Effector memory CD8-positive, alpha-beta T cell (primary cell): ENCODE data around the gene SIX5.
A peak's percentile ranks its signal among the peaks of the same experiment; 100 is the strongest.

Experiments used
- ATAC-seq: fragments of 150-1000 bp; cut with Tn5 transposase; replicated peaks from 2 replicates; pipeline ENCODE4 v1.10.0; 2021; ENCODE audit warnings: mild to moderate bottlenecking, moderate library complexity
- DNase-seq, 3 experiments: peaks; one replicate each; pipeline ENCODE4 v3.0.0; 2021
- H3K27ac Mint-ChIP-seq, 2 donors: one replicate each; pipeline ENCODE4 v1.8.0; 2022; ENCODE audit warnings: mild to moderate bottlenecking in 2 of 2, mixed read lengths in 2 of 2, moderate library complexity in 2 of 2
- H3K27me3 Mint-ChIP-seq, 2 donors: one replicate each; pipeline ENCODE4 v1.8.0; 2022; ENCODE audit warnings: mixed read lengths in 2 of 2
- H3K36me3 Mint-ChIP-seq: one replicate; pipeline ENCODE4 v1.8.0; 2022; ENCODE audit warnings: mild to moderate bottlenecking, moderate library complexity, mixed read lengths; ENCODE audit not compliant: insufficient read depth
- H3K4me1 Mint-ChIP-seq, 2 donors: one replicate each; pipeline ENCODE4 v1.8.0; 2022; ENCODE audit warnings: low read depth in 2 of 2, mixed read lengths in 2 of 2
- H3K4me3 Mint-ChIP-seq, 2 donors: one replicate each; pipeline ENCODE4 v1.8.0; 2022; ENCODE audit warnings: mild to moderate bottlenecking in 2 of 2, mixed read lengths in 2 of 2, moderate library complexity in 2 of 2
- H3K9me3 Mint-ChIP-seq, 2 donors: one replicate each; pipeline ENCODE4 v1.8.0; 2022; ENCODE audit warnings: mixed read lengths in 2 of 2
- total RNA-seq, 9 experiments: gene quantifications; one replicate each; lab custom pipeline; 2026; lab: John Stamatoyannopoulos, UW

SIX5 gene
- total RNA-seq: 0 to 2.2 (median 1.3) reads per million in 9 experiments

DNA sequence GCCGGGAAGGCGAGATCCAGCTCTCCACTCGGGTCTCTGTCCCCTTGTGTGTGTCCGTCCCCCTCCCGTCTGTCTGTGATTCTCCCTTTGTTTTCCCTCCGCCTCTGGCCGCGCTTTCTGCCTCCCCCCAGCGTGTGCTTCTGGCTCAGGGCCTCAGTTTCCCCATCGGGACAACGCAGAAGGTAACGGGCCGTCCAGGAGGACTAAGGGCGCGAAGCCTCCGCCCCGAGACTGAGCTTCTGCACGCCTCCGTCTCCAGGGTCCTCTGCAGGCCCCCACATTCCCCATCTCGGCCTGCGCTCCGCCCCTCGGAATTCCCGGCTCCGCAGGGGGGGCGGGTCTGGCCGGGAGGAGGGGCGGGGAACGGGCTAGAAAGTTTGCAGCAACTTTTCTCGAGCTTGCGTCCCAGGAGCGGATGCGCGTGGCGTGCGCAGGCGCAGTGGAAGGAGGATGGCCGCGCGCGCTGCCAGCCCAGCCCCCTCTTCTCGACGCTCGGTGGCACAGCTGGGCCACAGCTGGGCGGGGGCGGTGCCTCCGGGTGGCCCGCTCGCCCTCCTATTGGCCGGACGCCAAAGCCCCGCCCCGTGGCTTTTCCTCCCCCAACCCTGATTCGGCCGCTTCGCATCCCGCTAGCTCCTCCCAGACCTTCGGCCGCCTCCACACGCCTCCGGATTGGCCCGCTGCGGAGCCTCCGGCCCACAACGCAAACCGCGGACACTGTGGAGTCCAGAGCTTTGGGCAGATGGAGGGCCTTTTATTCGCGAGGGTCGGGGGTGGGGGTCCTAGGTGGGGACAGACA lies at the start of gene SIX5:
SIX5 (minus strand) TSS at position 269 of the 799 bp plus-strand sequence. CDS start 408 bp downstream, outside the sequence.
- ATAC-seq (peak; percentile 67), DNase-seq (peak; percentile 91 to 94 (median 94))
- H3K36me3 Mint-ChIP-seq: peaks cover 24% of the 10 kb centered on the region
- H3K27me3 Mint-ChIP-seq: peaks cover 5 to 32% of the 10 kb centered on the region in 2 donors
- peaks cover 14 to 24% of the 10 kb centered on the region in 2 donors for H3K4me1 Mint-ChIP-seq
- H3K27ac Mint-ChIP-seq: peak within 1 kb of the TSS; percentile 88
- H3K9me3 Mint-ChIP-seq: no peaks in the 10 kb centered on the region
- peak within 1 kb of the TSS; percentile 86 to 91 for H3K4me3 Mint-ChIP-seq

DNA sequence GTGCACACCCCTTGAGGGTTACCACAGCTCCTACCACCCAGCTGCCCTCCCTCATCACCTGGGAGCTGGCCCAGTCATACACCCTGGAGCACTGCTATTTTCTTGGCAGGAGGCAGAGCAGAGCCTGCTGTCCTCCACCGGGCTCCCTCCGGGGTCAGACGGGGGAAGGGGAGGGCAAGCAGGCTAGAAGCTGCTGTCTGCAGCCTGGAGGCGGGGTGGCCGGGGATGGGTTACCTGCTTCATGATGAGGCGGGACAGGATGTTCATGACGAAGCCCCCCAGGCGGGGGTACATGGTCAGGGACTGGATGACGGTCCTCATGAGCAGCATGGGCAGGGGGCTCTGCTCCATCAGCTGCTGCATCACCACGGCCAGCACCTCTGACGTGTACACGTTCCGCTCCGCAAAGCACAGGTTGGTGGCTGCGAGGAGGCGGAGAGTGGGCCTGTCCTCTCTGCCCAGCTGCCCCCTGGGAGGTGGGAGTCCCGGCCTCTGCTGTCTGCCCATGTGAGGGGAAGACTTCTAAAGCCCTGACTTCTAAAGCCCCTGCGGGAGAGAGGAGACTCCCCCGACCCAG lies 48.8 kb upstream of the SIX5 start:
- H3K27me3 Mint-ChIP-seq: no peaks in the 10 kb centered on the region
- ATAC-seq (peak; percentile 10), DNase-seq (no peak)
- no peak overlapping the region for H3K4me3 Mint-ChIP-seq
- peaks cover 0 to 4% of the 10 kb centered on the region in 2 donors for H3K4me1 Mint-ChIP-seq
- peaks cover 18% of the 10 kb centered on the region for H3K36me3 Mint-ChIP-seq
- H3K9me3 Mint-ChIP-seq: no peaks in the 10 kb centered on the region
- H3K27ac Mint-ChIP-seq: peak overlapping the region in 1 of 2 donors; percentile 49

DNA sequence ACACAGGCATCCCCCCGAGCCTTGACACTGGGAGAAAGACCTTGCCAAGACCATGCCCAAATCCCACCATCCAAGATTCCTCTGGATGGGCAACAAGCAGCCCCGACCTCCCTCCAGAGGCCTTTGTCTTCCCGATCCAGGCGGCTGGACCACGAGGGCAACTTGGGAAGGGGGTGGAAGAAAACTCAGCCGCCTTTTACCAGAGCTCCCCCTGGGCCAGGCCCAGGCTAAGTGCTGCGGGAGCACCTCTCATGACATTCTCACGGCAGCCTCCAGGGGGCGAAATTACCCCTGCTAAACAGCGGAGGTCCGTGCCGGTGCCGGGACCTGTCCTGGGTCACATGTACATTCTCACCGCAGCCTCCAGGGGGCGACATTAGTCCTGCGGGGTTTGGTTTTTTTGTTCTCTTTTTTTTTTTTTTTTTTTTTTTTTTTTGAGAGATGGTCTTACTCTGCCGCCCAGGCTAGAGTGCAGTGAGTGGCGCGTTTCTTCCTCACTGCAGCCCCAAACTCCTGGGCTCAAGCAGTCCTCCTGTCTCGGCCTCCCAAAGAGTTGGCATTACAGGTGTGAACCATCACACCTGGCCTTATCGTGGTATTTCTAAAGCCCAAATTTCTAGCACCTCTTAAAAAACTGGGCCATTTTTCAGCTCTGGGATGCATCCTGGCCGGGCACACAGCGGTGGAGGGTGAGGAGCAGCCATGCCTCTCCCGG lies 48.1 kb upstream of the SIX5 start:
- H3K36me3 Mint-ChIP-seq: peaks cover 18% of the 10 kb centered on the region
- no peaks in the 10 kb centered on the region for H3K27me3 Mint-ChIP-seq
- no peaks in the 10 kb centered on the region for H3K9me3 Mint-ChIP-seq
- H3K27ac Mint-ChIP-seq: peak overlapping the region in 1 of 2 donors; percentile 49
- H3K4me1 Mint-ChIP-seq: peaks cover 0 to 4% of the 10 kb centered on the region in 2 donors
- no peak overlapping the region for H3K4me3 Mint-ChIP-seq
- ATAC-seq (peak; percentile 100), DNase-seq (peak; percentile 96)

DNA sequence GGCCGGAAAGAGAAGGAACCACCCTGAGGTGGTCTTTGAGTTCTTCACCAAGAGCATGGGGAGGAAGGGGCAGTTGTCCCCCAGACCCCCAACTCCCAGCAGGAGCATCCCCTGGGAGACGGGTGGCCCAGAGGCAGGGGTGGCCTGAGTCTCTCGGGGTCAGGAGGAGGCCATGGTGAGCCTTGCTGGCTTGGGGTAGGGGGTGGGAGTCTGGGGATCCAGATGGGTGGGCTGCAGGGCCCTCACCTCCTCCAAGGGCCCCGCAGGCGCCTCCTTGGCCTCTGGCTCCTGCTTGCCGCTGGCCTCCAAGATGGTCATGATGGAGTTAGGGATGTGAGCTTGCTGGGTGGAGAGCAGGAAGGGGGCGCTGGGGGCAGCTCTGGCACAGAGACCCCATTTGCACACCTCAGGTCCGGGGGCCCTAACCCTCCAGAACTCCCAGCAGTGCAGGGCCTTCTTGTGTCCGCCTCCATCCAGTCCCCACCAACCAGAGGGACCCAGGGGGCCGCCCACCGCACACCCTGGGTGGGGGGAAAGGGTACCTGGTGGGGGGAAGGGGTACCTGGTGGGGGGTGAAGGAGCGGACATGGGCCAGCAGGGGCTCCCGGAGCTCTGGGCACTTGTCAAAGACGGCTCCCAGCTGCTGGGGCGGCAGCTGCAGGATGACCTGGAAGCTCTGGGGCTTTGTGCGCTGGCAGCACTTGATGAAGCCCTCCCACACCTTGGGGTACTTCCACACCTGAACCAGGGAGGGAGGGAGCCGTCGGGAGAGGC lies 47.4 kb upstream of the SIX5 start:
- H3K4me3 Mint-ChIP-seq: no peak overlapping the region
- DNase-seq: no peak
- no peaks in the 10 kb centered on the region for H3K27me3 Mint-ChIP-seq
- peaks cover 18% of the 10 kb centered on the region for H3K36me3 Mint-ChIP-seq
- H3K27ac Mint-ChIP-seq: no peak overlapping the region
- H3K9me3 Mint-ChIP-seq: no peaks in the 10 kb centered on the region
- peaks cover 0 to 4% of the 10 kb centered on the region in 2 donors for H3K4me1 Mint-ChIP-seq
- no peak for ATAC-seq

DNA sequence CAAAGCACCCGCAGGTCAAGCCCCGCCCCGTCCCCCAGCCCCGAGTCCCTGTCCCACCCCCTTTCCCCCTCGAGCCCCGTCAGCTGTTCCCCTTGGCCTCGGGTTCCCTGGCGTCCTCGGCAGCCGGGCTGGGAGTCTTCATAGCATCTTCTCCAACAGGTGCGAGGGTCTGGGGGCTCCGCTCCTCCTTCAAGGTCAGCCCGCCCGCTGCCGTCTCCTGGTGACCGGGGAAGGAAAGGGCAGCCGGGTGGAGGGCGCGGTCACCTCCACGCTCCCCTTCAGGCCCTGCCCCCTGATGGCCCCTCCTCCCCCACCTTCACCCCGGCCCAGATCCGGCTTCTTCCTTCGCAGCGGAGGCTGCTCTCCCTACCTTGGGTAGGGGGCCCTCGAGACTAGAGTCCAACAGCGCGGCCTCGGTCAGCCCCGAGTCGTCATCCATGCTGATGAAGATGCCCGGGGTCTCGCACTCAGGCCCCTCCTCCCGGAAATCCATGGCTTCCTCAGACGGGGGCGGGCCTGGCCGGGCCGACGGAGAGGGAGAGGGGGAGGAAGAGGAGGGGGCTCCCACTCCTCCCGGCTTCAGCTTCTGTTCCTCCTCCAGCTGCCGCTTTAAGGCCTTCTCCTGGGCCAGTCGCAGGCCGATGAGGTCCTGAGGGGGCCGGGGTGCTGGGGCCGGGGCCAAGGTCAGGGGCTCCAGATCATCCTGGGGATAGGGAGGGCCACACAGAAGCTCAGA lies 46.6 kb upstream of the SIX5 start:
- ATAC-seq (no peak), DNase-seq (no peak)
- no peaks in the 10 kb centered on the region for H3K9me3 Mint-ChIP-seq
- peaks cover 0 to 2% of the 10 kb centered on the region in 2 donors for H3K4me1 Mint-ChIP-seq
- H3K27me3 Mint-ChIP-seq: no peaks in the 10 kb centered on the region
- peaks cover 19% of the 10 kb centered on the region for H3K36me3 Mint-ChIP-seq
- H3K4me3 Mint-ChIP-seq: no peak overlapping the region
- no peak overlapping the region for H3K27ac Mint-ChIP-seq

DNA sequence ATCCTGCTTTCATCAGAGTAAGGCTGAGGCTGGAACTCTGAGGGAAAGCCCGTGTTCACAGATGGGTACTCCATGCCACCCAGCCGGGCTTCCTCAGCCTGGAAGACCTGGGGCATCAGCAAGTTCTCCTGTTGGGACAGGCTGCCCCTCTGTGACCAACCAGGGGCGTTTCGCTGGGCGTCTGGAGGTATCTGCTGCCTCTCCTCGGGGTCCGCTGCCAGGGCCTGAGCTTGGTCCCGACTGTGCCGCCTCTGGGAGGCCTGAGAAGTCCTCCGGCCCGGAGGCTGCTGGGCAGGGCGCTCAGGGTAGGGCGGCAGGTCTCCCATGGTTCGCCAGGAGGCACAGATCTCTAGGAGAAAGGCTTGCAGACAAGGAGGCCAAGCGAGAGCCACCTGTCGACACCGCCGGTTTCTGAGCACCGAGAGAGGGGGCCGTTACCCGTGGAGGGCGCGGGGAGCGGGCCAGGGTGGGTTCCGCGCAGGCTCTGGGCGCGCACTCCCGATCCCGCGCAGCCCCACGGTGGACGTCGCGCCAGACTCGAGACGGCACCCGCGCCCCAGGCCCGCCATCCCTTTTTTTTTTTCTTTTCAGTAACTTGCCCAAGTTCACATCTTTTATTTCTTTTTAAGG lies 45.9 kb upstream of the SIX5 start, which contains the start of gene RSPH6A:
RSPH6A (minus strand) TSS at position 458 of the 630 bp plus-strand sequence; CDS start at position 326, 132 bp downstream.
- Mint-ChIP-seq H3K4me1 (peaks cover 0 to 2% of the 10 kb centered on the region in 2 donors), H3K27me3 (no peaks in the 10 kb centered on the region), H3K27ac (no peak within 1 kb of the TSS), H3K4me3 (no peak within 1 kb of the TSS), H3K36me3 (peaks cover 19% of the 10 kb centered on the region), H3K9me3 (no peaks in the 10 kb centered on the region)
- ATAC-seq (no peak), DNase-seq (no peak)

DNA sequence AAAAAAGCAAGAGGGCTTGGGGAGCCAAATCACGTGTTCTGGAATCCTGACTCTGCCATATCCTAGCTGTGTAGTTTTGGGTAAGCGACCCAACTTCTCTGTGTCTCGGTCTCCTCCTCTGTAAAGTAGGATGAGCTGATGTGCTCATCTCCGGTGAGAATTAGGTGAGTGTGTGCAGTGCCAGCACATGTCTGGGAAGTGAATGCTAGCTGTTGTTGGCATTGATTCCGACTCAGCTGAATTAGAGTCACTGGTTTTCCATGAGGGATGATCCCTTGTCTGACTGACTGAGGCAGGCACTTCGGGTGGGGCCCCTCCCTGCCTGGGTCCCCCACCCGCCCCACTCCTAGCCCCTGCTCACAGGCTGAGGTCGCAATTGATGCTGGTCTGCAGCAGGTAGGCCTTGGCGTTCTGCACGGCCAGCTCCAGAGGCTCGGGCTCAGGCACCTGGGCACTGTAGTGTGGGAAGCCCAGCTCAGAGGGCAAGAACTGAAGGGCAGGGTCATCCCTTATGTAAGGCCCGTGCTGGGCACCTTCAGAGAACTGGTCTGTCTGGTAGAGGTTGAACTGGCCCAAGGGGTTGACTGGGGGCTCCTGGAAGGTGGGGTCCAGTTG lies 45.2 kb upstream of the SIX5 start:
- peaks cover 19% of the 10 kb centered on the region for H3K36me3 Mint-ChIP-seq
- no peaks in the 10 kb centered on the region for H3K9me3 Mint-ChIP-seq
- H3K27ac Mint-ChIP-seq: no peak overlapping the region
- no peaks in the 10 kb centered on the region for H3K27me3 Mint-ChIP-seq
- no peak overlapping the region for H3K4me3 Mint-ChIP-seq
- H3K4me1 Mint-ChIP-seq: peaks cover 0 to 2% of the 10 kb centered on the region in 2 donors
- ATAC-seq (no peak), DNase-seq (no peak)

DNA sequence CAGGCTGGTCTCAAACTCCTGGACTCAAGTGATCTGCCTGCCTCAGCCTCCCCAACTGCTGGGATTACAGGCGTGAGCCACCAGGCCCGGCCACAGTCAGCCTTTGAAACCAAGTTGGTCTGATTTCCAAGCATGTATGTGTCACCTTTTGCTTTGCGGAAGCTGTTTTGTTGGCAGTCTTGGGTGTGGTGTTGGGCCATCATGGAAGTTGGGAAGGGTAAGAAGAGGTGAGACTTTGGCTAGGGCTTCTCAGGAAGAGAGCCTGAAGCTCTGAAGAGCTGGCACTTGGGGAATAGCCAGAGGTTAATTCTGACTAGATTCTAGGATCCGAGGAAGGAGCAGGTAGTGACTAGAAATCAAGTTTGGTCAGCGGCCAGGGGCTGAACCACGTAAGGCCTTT lies 43.2 kb upstream of the SIX5 start:
- Mint-ChIP-seq H3K9me3 (no peaks in the 10 kb centered on the region), H3K27ac (no peak overlapping the region), H3K36me3 (peaks cover 14% of the 10 kb centered on the region), H3K27me3 (no peaks in the 10 kb centered on the region), H3K4me3 (no peak overlapping the region), H3K4me1 (peaks cover 0 to 2% of the 10 kb centered on the region in 2 donors)
- DNase-seq: no peak
- no peak for ATAC-seq

DNA sequence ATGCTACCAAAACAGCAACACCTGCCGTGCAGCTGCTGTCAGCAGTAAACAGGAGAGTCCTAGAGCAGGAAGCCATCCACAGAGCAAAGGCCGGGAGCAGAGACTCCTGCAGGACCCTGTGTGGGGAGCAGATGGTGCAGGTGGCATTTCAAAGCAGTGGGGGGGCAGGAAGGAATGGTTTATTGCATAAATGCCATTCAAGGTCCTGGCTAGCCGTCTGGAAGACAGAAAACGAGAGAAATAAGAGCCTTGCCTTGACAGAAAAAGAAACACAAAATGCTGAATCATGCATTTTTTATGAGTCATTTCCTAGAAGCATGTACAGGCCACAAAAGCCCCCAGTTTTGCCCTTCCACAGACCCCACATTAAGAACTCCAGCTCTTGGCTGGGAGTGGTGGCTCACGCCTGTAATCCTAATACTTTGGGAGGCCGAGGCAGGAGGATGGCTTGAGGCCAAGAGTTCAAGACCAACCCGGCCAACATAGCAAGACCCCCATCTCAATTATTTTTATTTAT lies 40.6 kb upstream of the SIX5 start:
- H3K4me3 Mint-ChIP-seq: no peak overlapping the region
- no peaks in the 10 kb centered on the region for H3K9me3 Mint-ChIP-seq
- H3K36me3 Mint-ChIP-seq: peaks cover 9% of the 10 kb centered on the region
- DNase-seq (no peak), ATAC-seq (no peak)
- H3K27ac Mint-ChIP-seq: no peak overlapping the region
- no peaks in the 10 kb centered on the region for H3K4me1 Mint-ChIP-seq
- no peaks in the 10 kb centered on the region for H3K27me3 Mint-ChIP-seq

DNA sequence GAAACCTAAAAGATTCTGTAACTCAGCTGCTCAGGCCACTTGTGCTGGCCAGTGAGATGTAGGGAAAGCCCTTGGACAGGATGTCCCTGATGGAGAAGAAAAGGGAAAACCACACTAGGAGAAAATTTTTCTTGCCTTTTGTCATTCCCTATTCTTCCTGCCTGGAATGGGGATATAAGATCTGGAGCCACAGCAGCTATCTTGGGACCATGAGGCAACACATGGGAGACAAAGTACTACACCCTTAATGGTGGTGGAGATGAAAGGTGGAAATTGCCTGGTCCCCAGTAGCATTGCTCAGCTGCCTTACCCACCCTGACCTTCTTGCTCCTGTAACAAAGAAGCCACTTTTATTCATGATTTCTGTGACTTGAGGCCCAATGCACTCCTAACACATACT lies 36.7 kb upstream of the SIX5 start:
- no peak overlapping the region for H3K4me3 Mint-ChIP-seq
- H3K27ac Mint-ChIP-seq: no peak overlapping the region
- H3K27me3 Mint-ChIP-seq: peaks cover 10 to 14% of the 10 kb centered on the region in 2 donors
- DNase-seq (no peak), ATAC-seq (no peak)
- peaks cover 3% of the 10 kb centered on the region for H3K36me3 Mint-ChIP-seq
- no peaks in the 10 kb centered on the region for H3K9me3 Mint-ChIP-seq
- no peaks in the 10 kb centered on the region for H3K4me1 Mint-ChIP-seq

DNA sequence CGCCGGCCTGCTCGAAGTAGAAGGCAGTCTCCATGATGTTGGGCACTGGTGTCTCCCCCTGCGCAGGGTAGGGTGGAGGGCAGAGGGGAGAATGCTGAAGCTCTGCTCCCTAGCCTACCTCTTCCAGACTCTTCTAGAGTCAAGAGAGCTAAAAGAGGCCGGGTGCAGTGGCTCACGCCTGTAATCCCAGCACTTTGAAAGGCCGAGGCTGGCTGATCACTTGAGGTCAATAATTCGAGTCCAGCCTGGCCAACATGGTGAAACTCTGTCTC lies 35.8 kb upstream of the SIX5 start:
- ATAC-seq: no peak
- H3K9me3 Mint-ChIP-seq: no peaks in the 10 kb centered on the region
- H3K27ac Mint-ChIP-seq: no peak overlapping the region
- H3K36me3 Mint-ChIP-seq: no peaks in the 10 kb centered on the region
- no peaks in the 10 kb centered on the region for H3K4me1 Mint-ChIP-seq
- H3K27me3 Mint-ChIP-seq: peaks cover 10 to 19% of the 10 kb centered on the region in 2 donors
- H3K4me3 Mint-ChIP-seq: no peak overlapping the region
- no peak for DNase-seq
